GM18508 (cell line): ENCODE data around the gene GCNT3.
"Not testable (repeated sequence)": the region's sequence is repeated elsewhere in the genome, so short reads cannot be mapped to it uniquely, and the experiment has no call there.

Experiments used
- ATAC-seq: cut with Tn5 transposase; IDR thresholded peaks from one replicate; pipeline ENCODE4 v1.9.1; 2021; ENCODE audit warnings: moderate number of reproducible peaks; ENCODE audit not compliant: insufficient read depth, unreplicated experiment

The GCNT3 gene

GRCh38 chr15:59614153-59614552 lies 2.6 kb downstream of the GCNT3 start:
- no peak for ATAC-seq

- ATAC-seq: no peak
Measured at GRCh38 chr15:59615661-59616060, 4.1 kb downstream of the GCNT3 start.

- ATAC-seq: no peak
Measured at GRCh38 chr15:59616379-59616778, 4.8 kb downstream of the GCNT3 start.

- ATAC-seq: no peak
Measured at GRCh38 chr15:59618406-59618805, 6.8 kb downstream of the GCNT3 start.

- ATAC-seq: no peak
Measured at GRCh38 chr15:59622289-59622688, 10.7 kb downstream of the GCNT3 start.

GRCh38 chr15:59632714-59633113 lies 21.1 kb downstream of the GCNT3 start:
- ATAC-seq: no peak

- ATAC-seq: no peak
Measured at GRCh38 chr15:59636184-59636583, 24.6 kb downstream of the GCNT3 start.

- not testable (repeated sequence) for ATAC-seq
Measured at GRCh38 chr15:59637507-59637906, 25.9 kb downstream of the GCNT3 start.

GRCh38 chr15:59642351-59642750 lies 30.8 kb downstream of the GCNT3 start:
- no peak for ATAC-seq

- no peak for ATAC-seq
Measured at GRCh38 chr15:59644756-59645155, 33.2 kb downstream of the GCNT3 start.

- not testable (repeated sequence) for ATAC-seq
Measured at GRCh38 chr15:59645812-59646211, 34.2 kb downstream of the GCNT3 start.

GRCh38 chr15:59646277-59646676 lies 34.7 kb downstream of the GCNT3 start:
- no peak for ATAC-seq

- no peak for ATAC-seq
Measured at GRCh38 chr15:59647085-59647484, 35.5 kb downstream of the GCNT3 start.

GRCh38 chr15:59649603-59650002 lies 38.0 kb downstream of the GCNT3 start:
- ATAC-seq: no peak

- ATAC-seq: no peak
Measured at GRCh38 chr15:59654046-59654445, 42.5 kb downstream of the GCNT3 start.

GRCh38 chr15:59656897-59657634 lies 45.5 kb downstream of the GCNT3 start, which contains the start of gene GTF2A2:
Gene GTF2A2 (minus strand): TSS chr15:59657515. CDS start chr15:59652277, 5,238 bp downstream.
- no peak for ATAC-seq

- no peak for ATAC-seq
Measured at GRCh38 chr15:59657635-59658125, 46.1 kb downstream of the GCNT3 start.

GRCh38 chr15:59659366-59659765 lies 47.8 kb downstream of the GCNT3 start:
- no peak for ATAC-seq

GRCh38 chr15:59662260-59662659 lies 50.7 kb downstream of the GCNT3 start:
- no peak for ATAC-seq

GRCh38 chr15:59668556-59668955 lies 57.0 kb downstream of the GCNT3 start:
- ATAC-seq: no peak
